ENCODE results near the gene LRP1B. TPM values are rescaled to one million over a fixed set of nuclear protein-coding genes. Genes with fewer than 3 reads are reported as not detected.
A peak's percentile ranks its signal among the peaks of the same experiment; 100 is the strongest.

Gene LRP1B
- total RNA-seq, 1 donor from 2014 or later: 0.54 TPM

DNA sequence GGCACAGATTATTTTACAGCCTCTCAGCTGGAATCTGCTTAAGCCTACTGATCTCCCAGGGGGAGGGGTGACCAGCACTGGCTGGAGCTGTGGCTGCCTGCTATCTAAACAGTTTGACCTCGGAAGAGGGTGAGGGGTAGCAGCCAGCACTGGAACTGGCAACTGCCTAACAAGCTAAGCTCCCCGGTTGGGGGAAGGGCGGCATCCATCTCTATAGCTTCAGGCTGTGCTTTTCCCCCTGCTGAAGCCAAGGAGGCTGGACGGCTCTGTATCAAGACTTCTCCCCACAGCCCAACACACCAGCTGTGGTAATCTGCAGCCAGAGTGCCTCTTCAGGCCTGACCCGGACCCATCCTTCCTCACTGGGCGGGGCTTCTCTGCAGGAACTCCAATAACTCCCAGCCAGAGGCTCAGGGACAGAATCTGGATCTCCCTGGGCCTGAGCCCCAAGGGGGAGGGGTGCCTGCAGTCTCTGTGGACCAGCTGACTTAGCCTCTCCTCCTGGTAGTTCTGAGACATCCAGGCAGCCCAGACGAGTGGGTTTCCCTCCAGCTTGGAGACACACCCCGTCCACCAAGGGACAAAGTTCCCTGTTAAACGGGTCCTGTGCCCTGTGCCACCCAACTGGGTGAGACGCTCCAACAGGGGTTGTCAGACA, 560.2 kb downstream of the LRP1B start:
- H3K27me3 Mint-ChIP-seq (ENCODE audit: low read depth): no peaks in the 10 kb centered on the region
- H3K4me3 Mint-ChIP-seq: no peak overlapping the region
- TF ChIP-seq, protein P1, sequence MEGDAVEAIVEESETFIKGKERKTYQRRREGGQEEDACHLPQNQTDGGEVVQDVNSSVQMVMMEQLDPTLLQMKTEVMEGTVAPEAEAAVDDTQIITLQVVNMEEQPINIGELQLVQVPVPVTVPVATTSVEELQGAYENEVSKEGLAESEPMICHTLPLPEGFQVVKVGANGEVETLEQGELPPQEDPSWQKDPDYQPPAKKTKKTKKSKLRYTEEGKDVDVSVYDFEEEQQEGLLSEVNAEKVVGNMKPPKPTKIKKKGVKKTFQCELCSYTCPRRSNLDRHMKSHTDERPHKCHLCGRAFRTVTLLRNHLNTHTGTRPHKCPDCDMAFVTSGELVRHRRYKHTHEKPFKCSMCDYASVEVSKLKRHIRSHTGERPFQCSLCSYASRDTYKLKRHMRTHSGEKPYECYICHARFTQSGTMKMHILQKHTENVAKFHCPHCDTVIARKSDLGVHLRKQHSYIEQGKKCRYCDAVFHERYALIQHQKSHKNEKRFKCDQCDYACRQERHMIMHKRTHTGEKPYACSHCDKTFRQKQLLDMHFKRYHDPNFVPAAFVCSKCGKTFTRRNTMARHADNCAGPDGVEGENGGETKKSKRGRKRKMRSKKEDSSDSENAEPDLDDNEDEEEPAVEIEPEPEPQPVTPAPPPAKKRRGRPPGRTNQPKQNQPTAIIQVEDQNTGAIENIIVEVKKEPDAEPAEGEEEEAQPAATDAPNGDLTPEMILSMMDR (conservative IDR thresholded peaks at IDR 0.05): no peak
- no peak for DNase-seq (ENCODE audit: low read depth, low spot score)
- peaks cover 12% of the 10 kb centered on the region for H3K9me3 Mint-ChIP-seq
- H3K27ac Mint-ChIP-seq (ENCODE audit: unreplicated experiment): no peak overlapping the region
- H3K36me3 Mint-ChIP-seq (ENCODE audit: low read depth): peaks cover 4% of the 10 kb centered on the region
- no peaks in the 10 kb centered on the region for H3K4me1 Mint-ChIP-seq

DNA sequence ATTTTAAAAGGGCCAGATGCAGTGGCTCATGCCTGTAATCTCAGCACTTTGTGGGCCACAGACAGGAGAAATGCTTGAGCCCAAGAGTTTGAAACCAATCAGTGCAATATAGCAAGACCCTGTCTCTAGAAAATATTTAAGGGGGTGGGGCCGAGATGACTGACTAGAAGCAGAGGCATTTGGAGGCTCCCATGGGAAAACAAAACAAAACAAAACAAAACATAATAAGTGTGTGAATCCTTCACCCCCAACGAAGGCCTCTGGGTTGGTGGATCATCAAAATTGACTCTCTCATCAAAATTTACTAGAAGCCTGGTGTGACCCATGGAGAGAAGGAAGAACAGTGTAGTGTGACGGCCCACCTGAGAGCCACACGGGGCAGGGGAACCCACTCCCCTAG, 560.9 kb downstream of the LRP1B start:
- TF ChIP-seq, protein P1 (conservative IDR thresholded peaks at IDR 0.05): no peak
- Mint-ChIP-seq H3K9me3 (peaks cover 12% of the 10 kb centered on the region), H3K4me1 (no peaks in the 10 kb centered on the region), H3K27ac (ENCODE audit: unreplicated experiment) (peak overlapping the region; percentile 67), H3K27me3 (ENCODE audit: low read depth) (no peaks in the 10 kb centered on the region), H3K4me3 (no peak overlapping the region), H3K36me3 (ENCODE audit: low read depth) (peaks cover 4% of the 10 kb centered on the region)
- DNase-seq (ENCODE audit: low read depth, low spot score): no peak

DNA sequence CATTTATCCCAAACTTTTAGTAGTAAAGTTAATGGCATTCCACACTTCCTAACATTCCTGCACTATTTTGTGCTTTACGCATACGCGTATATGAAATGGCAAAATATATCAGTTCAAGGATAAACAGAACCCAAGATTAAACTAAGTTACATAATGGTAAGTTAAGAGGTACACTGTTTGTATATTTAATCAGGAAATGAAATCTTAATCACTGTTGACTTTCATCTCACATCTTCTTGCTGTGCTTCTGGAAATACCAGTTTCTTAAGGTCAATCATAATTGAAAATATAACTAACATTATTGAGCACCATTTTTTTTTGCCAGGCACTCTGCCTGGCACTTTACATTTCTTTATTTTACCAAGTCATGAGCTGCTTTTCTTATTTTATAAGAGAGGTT, 565.2 kb downstream of the LRP1B start:
- no peaks in the 10 kb centered on the region for H3K9me3 Mint-ChIP-seq
- H3K4me3 Mint-ChIP-seq: no peak overlapping the region
- DNase-seq (ENCODE audit: low read depth, low spot score): no peak
- TF ChIP-seq, protein P1 (conservative IDR thresholded peaks at IDR 0.05): no peak
- H3K36me3 Mint-ChIP-seq (ENCODE audit: low read depth): no peaks in the 10 kb centered on the region
- no peaks in the 10 kb centered on the region for H3K4me1 Mint-ChIP-seq
- no peak overlapping the region for H3K27ac Mint-ChIP-seq (ENCODE audit: unreplicated experiment)
- no peaks in the 10 kb centered on the region for H3K27me3 Mint-ChIP-seq (ENCODE audit: low read depth)

DNA sequence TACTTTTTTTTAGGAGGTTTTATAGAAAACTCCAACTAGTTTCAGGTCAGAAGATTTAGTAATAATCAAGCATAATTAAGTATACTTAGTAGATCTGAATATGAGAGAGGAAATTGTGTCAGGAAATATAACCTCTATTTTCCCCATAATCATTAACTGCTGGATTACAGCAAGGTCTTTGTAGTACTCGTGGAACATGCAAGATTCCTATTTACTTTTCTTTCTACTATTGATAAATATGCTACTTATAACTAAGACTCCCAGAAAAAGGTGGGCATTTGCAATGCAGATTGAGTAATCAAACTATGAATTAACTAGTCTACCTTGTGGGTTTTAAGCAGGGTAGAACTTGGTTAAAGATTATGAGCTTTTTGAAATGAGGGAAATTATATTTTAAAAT, 570.1 kb downstream of the LRP1B start:
- Mint-ChIP-seq H3K27me3 (ENCODE audit: low read depth) (no peaks in the 10 kb centered on the region), H3K4me3 (no peak overlapping the region), H3K27ac (ENCODE audit: unreplicated experiment) (no peak overlapping the region), H3K9me3 (no peaks in the 10 kb centered on the region), H3K36me3 (ENCODE audit: low read depth) (no peaks in the 10 kb centered on the region), H3K4me1 (no peaks in the 10 kb centered on the region)
- TF ChIP-seq, protein P1 (conservative IDR thresholded peaks at IDR 0.05): no peak
- no peak for DNase-seq (ENCODE audit: low read depth, low spot score)

DNA sequence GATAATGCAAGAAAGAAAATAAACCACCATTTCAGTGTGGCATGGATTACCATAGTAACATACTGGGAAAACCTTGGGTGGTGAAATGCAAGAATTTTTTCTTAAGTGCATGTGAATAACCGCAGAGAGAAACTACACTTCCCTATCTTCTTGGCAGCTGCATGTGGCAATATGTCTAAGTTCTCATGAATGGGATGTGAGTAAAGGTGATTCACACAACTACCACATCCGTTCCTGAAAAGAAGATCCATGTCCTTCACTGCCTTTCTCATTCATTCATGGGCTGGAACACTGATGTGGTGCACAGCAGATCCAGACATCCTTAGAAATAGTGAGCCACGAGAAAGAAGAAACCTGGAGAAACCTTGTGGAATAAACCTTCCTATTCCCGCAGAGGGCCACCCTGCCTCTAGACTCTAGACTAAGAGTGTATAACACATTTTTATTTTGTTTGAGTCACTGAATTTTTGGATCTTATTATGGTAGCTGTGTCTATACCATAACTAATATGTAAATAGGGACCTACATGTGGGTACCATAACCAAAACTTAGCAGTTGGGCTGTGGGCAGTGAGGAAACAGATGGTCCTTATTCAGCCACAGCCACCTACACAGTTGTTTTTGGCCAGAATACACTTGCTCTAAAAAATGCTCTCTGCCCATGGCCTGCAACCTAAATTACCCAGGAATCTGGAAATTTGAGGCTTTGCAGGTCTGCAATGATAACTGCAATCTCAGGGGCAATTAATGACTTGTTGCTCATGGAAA, 573.3 kb downstream of the LRP1B start:
- Mint-ChIP-seq H3K36me3 (ENCODE audit: low read depth) (no peaks in the 10 kb centered on the region), H3K9me3 (no peaks in the 10 kb centered on the region), H3K4me1 (no peaks in the 10 kb centered on the region), H3K27ac (ENCODE audit: unreplicated experiment) (no peak overlapping the region), H3K4me3 (no peak overlapping the region), H3K27me3 (ENCODE audit: low read depth) (no peaks in the 10 kb centered on the region)
- TF ChIP-seq, protein P1 (conservative IDR thresholded peaks at IDR 0.05): no peak
- DNase-seq (ENCODE audit: low read depth, low spot score): no peak

All from neural crest cell (in vitro differentiated cells).